Muscle of leg (tissue), 16 donors: Measurements from ENCODE around the gene PLBD2. TPM values are rescaled to one million over a fixed set of nuclear protein-coding genes. Genes with fewer than 3 reads are reported as not detected.

Experiments
- DNase-seq: peaks from one replicate; pipeline ENCODE4 v3.0.0; 2013
- H3K27ac ChIP-seq: one replicate; pipeline ENCODE4 v1.5.1; 2013; ENCODE audit warnings: mild to moderate bottlenecking, low read length, control low read depth
- H3K27me3 ChIP-seq: one replicate; pipeline ENCODE4 v1.6.1; 2013; ENCODE audit warnings: low read length; ENCODE audit not compliant: control insufficient read depth, insufficient read depth
- H3K36me3 ChIP-seq: one replicate; pipeline ENCODE4 v1.6.1; 2013; ENCODE audit warnings: low read length; ENCODE audit not compliant: control insufficient read depth, insufficient read depth
- H3K4me1 ChIP-seq: one replicate; pipeline ENCODE4 v1.6.1; 2013; ENCODE audit warnings: low read length; ENCODE audit not compliant: control insufficient read depth, insufficient read depth
- H3K4me3 ChIP-seq: one replicate; pipeline ENCODE4 v1.5.1; 2013; ENCODE audit warnings: low read length, control low read depth
- H3K9me3 ChIP-seq: replicated peaks from 2 replicates; pipeline ENCODE4 v1.6.1; 2013; ENCODE audit warnings: low read depth, low read length; ENCODE audit not compliant: control insufficient read depth
- WGBS: methylation state at CpG from one replicate; pipeline ENCODE4 v1.1.5; 2013; ENCODE audit warnings: missing lambda C conversion rate; ENCODE audit not compliant: insufficient coverage; 5-methylcytosine and 5-hydroxymethylcytosine counted together
- long read RNA-seq, 11 donors: transcript quantifications; one replicate each; lab custom pipeline, GENCODE V29; 2026
- polyA plus RNA-seq, 8 donors: library from polyadenylated mRNA; unstranded; fragments of 120-200 nt; gene quantifications; one replicate each; pipeline versions ENCODE4 v1.2.1 to v1.2.3, GENCODE V29; 2013; ENCODE audit warnings: inconsistent platforms in 1 of 8, low replicate concordance in 1 of 8; ENCODE audit not compliant: insufficient read length in 8 of 8, insufficient read depth in 1 of 8
- total RNA-seq: library from RNA; stranded (reverse); fragments of 120-200 nt; gene quantifications from one replicate; pipeline ENCODE4 v1.2.4, GENCODE V29; 2013

The PLBD2 gene, protein sequence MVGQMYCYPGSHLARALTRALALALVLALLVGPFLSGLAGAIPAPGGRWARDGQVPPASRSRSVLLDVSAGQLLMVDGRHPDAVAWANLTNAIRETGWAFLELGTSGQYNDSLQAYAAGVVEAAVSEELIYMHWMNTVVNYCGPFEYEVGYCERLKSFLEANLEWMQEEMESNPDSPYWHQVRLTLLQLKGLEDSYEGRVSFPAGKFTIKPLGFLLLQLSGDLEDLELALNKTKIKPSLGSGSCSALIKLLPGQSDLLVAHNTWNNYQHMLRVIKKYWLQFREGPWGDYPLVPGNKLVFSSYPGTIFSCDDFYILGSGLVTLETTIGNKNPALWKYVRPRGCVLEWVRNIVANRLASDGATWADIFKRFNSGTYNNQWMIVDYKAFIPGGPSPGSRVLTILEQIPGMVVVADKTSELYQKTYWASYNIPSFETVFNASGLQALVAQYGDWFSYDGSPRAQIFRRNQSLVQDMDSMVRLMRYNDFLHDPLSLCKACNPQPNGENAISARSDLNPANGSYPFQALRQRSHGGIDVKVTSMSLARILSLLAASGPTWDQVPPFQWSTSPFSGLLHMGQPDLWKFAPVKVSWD
- total RNA-seq (5.4 TPM), polyA plus RNA-seq (10 to 100 TPM; 10.1 to 15.4 (median 14.0) TPM)
- long read RNA-seq, donor 1, full-length matches to known transcripts: 1 of 1 reads
- long read RNA-seq, donor 1, partial matches to known transcripts: 0 of 1 reads
- long read RNA-seq, donor 1, other reads (novel, unspliced or antisense): 0 of 1 reads
- long read RNA-seq, donor 2, partial matches to known transcripts: 6 of 6 reads
- long read RNA-seq, donor 2, other reads (novel, unspliced or antisense): 0 of 6 reads
- long read RNA-seq, donor 3, full-length matches to known transcripts: 1 of 1 reads
- long read RNA-seq, donor 3, partial matches to known transcripts: 0 of 1 reads
- long read RNA-seq, donor 3, other reads (novel, unspliced or antisense): 0 of 1 reads
- long read RNA-seq, donor 4, full-length matches to known transcripts: 3 of 3 reads
- long read RNA-seq, donor 4, partial matches to known transcripts: 0 of 3 reads
- long read RNA-seq, donor 4, other reads (novel, unspliced or antisense): 0 of 3 reads
- long read RNA-seq, donor 5: 0 reads
- long read RNA-seq, donor 6: 0 reads
- long read RNA-seq, donor 7: 0 reads
- long read RNA-seq, donor 8, full-length matches to known transcripts: 1 of 1 reads
- long read RNA-seq, donor 8, partial matches to known transcripts: 0 of 1 reads
- long read RNA-seq, donor 8, other reads (novel, unspliced or antisense): 0 of 1 reads
- long read RNA-seq, donor 9, full-length matches to known transcripts: 2 of 2 reads
- long read RNA-seq, donor 9, partial matches to known transcripts: 0 of 2 reads
- long read RNA-seq, donor 9, other reads (novel, unspliced or antisense): 0 of 2 reads
- long read RNA-seq, donor 10, full-length matches to known transcripts: 4 of 4 reads
- long read RNA-seq, donor 10, partial matches to known transcripts: 0 of 4 reads
- long read RNA-seq, donor 10, other reads (novel, unspliced or antisense): 0 of 4 reads
- long read RNA-seq, donor 11, full-length matches to known transcripts: 1 of 1 reads
- long read RNA-seq, donor 11, partial matches to known transcripts: 0 of 1 reads
- long read RNA-seq, donor 11, other reads (novel, unspliced or antisense): 0 of 1 reads

DNA sequence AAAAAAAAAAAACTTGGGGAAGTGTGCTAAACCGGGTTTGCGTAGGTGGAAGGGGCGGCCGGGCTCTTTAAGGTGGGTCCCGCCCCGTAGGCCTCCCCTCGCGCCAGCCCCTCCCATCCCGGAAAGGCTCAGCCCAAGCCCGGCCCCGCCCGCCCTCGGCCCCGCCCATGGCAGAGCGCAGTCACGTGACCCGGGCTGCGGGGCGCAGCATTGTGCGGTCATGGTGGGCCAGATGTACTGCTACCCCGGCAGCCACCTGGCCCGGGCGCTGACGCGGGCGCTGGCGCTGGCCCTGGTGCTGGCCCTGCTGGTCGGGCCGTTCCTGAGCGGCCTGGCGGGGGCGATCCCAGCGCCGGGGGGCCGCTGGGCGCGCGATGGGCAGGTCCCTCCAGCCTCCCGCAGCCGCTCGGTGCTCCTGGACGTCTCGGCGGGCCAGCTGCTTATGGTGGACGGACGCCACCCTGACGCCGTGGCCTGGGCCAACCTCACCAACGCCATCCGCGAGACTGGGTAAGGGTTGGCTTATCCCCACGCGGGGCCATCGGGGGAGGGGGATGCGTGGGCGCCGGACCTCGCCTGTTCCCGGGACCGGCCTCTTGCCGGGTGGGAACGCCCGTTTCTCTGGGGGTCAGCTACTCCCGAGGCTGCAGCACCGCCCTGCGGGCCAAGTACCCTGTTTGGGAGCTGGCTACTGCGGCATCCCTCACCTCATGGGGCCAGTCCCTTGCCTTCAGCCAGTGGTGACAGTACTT is at the start of gene PLBD2:
TSS of gene PLBD2 (plus strand) at position 207 of the 752 bp plus-strand sequence. CDS start at position 221, 14 bp downstream.
- Histone ChIP-seq H3K9me3 (no peaks in the 10 kb centered on the region), H3K36me3 (no peaks in the 10 kb centered on the region), H3K4me3 (peak within 1 kb of the TSS; percentile 75), H3K27ac (peak within 1 kb of the TSS; percentile 72), H3K4me1 (peaks cover 11% of the 10 kb centered on the region), H3K27me3 (no peaks in the 10 kb centered on the region)
- DNase-seq: peak; percentile 97
- under 1% methylated on average over 53 of the region's 67 CpGs for WGBS

DNA sequence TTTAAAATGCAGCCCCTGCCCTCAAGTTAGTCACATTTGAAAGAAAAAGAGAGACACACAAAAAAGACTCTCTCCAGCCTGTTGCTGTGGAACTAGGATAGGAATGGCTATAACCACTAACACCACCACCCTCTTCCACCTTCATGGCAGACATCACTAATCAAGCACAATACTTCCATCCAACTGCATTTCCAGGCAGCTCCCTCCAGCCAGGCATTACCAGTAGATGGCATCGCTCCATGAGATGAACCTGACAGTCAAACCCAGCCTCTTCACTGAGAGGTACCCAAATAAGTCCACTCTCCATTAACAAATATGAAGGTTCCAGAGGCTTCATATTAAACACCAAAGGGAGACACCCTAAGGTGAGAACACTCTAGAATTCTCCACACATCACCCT is 47.9 kb upstream of the PLBD2 start:
- H3K27ac ChIP-seq: no peak overlapping the region
- no peak overlapping the region for H3K4me3 ChIP-seq
- H3K27me3 ChIP-seq: no peaks in the 10 kb centered on the region
- no CpG with 5 or more reads among the region's 1 CpG for WGBS
- DNase-seq: no peak
- peaks cover 47% of the 10 kb centered on the region for H3K36me3 ChIP-seq
- no peaks in the 10 kb centered on the region for H3K9me3 ChIP-seq
- peaks cover 6% of the 10 kb centered on the region for H3K4me1 ChIP-seq

DNA sequence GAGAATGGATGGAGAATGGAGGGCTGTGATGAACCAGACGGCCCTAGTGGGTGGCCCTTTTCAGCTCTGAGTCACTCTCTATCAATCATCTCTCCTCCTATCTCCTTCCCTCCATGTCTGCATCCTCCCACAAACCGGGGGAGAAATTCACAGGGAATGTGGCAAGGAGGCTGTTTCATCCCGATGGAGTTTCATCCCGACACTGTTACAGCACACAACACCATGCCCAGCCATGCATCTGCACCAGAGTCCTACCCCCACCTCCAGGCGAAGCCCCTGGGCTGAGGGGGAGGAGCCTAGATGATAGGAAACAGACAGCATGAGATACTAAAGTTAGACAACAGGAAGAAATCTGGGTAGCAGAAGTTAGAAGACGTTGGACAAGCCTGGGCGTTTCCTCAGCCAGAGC is 44.3 kb upstream of the PLBD2 start:
- H3K4me1 ChIP-seq: peaks cover 6% of the 10 kb centered on the region
- H3K4me3 ChIP-seq: no peak overlapping the region
- H3K36me3 ChIP-seq: peaks cover 45% of the 10 kb centered on the region
- H3K9me3 ChIP-seq: no peaks in the 10 kb centered on the region
- 56% methylated on average over 2 of the region's 7 CpGs for WGBS
- no peak overlapping the region for H3K27ac ChIP-seq
- no peak for DNase-seq
- no peaks in the 10 kb centered on the region for H3K27me3 ChIP-seq

DNA sequence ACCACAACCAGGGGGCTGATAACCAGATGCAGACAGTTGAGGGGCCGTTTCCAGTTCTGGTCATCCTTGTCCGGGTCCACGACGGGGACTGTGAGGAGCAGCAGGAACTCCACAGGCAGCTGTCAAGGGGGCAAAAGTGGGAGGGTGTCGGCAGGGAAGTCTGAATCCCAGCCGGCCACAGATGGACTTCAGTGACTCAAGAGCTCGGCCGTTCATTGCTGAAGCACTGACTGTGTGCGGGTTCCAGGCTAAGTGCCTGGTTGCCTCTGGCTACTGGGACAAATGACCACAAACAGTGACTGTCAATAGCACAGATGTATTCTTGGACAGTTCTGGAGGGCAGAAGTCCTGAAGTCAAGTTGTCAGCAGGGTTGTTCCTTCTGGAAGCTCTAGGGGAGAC is 43.0 kb upstream of the PLBD2 start:
- H3K4me3 ChIP-seq: no peak overlapping the region
- H3K4me1 ChIP-seq: peaks cover 6% of the 10 kb centered on the region
- WGBS: 69% methylated on average over 8 of the region's 9 CpGs
- peaks cover 47% of the 10 kb centered on the region for H3K36me3 ChIP-seq
- no peaks in the 10 kb centered on the region for H3K9me3 ChIP-seq
- no peaks in the 10 kb centered on the region for H3K27me3 ChIP-seq
- H3K27ac ChIP-seq: no peak overlapping the region
- DNase-seq: no peak

DNA sequence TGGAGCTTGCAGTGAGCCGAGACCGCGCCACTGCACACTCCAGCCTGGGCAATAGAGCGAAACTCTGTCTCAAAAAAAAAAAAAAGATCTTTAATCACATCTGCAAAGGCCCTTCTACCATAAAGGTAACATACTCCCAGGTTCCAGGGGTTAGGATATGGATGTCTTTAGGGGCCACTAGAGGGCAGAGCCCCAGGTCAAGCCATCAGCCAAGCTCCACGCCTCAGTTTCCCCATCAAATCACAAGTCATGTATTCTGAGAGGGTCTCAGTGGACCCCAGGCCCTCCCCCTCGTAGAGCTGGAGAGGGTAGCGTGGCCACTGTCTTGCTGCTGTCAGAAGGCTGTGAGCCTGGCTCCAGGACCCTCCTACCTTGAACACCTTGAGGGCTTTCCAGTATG is 42.2 kb upstream of the PLBD2 start:
- Histone ChIP-seq H3K27ac (no peak overlapping the region), H3K36me3 (peaks cover 53% of the 10 kb centered on the region), H3K9me3 (no peaks in the 10 kb centered on the region), H3K4me3 (no peak overlapping the region), H3K4me1 (peaks cover 6% of the 10 kb centered on the region), H3K27me3 (no peaks in the 10 kb centered on the region)
- DNase-seq: no peak
- WGBS: 100% methylated on average over 3 of the region's 7 CpGs

DNA sequence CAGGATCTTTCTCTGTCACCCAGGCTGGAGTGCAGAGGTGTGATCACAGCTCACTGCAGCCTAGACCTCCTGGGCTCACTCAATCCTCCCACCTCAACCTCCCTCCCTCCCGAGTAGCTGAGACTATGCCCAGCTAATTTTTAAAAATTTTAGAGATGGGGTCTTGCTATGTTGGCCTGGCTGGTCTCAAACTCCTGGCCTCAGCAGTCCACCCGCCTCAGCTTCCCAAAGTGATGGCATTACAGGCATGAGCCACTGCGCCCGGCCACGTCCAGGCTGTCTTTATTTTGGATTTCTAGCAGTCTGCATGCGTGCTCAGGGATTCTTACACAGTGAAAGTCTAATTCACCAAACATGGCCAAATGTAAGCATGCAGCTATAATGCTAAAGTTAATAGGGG is 41.3 kb upstream of the PLBD2 start:
- Histone ChIP-seq H3K27me3 (no peaks in the 10 kb centered on the region), H3K4me3 (no peak overlapping the region), H3K9me3 (peaks cover 2% of the 10 kb centered on the region), H3K36me3 (peaks cover 48% of the 10 kb centered on the region), H3K4me1 (peaks cover 6% of the 10 kb centered on the region), H3K27ac (no peak overlapping the region)
- DNase-seq: no peak
- 88% methylated on average over 1 of the region's 6 CpGs for WGBS

DNA sequence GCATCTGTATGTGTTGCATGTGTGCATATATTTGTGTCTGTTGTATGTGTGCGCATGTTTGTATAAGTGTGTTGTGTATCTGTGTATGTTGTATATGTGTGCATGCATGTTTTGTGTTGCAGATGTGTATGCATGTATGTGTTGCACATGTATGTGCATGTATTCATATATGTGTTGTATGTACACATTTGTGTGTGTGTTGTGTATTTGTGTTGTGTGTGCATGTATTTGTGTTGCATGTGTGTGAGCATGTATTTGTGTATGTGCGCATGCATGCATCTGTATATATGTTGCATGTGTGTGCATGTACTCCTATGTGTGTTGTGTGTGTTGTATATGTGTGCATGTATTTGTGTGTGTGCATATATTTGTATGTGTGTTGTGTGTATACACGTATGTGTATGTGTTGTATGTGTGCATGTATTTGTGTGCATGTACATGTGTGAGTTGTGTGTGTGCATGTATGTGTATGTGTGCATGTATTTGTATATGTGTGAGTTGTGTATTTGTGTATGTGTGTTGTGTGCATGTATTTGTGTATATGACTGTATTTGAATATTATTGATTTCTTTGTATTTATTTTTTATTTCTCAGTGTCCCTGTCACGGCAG is 40.2 kb upstream of the PLBD2 start:
- no peak for DNase-seq
- H3K27me3 ChIP-seq: no peaks in the 10 kb centered on the region
- no peak overlapping the region for H3K27ac ChIP-seq
- peaks cover 6% of the 10 kb centered on the region for H3K4me1 ChIP-seq
- H3K9me3 ChIP-seq: peaks cover 4% of the 10 kb centered on the region
- peaks cover 48% of the 10 kb centered on the region for H3K36me3 ChIP-seq
- H3K4me3 ChIP-seq: no peak overlapping the region
- WGBS: 96% methylated on average over 4 of the region's 4 CpGs

DNA sequence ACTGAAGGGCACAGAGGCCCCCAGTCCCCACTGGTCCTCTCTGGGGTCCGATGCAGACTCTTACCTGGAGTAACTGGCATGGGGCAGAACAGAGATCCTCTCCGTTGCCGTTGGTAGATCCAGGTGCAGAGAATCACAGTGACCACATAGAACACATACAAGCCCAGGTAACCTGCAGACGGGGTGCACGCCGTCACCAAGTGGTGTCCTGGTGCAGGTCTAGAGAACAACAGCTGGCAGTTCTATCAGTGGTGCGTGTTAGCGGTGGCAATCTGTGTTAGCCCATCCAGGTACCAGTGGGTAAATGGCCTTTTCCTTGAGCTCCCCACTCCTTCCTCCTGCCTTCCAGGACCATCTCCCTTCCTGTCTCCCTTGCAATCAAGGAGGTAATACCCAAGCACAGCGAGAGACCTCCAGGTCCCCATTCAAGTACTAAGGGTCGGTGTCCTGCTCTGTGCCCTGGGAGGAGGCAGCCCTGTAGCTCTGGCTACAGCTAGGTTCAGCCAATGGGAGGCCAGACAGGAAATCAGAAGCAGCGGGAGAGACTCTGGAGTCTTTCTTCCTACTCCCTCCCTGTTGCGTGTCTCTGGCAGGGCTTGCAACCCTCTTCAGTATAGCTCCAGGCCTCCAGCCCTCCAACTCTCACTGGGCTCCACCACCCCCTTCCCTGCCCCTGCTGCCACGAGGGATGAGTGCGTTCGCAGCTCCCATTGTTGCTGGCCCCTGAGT is 39.3 kb upstream of the PLBD2 start:
- Histone ChIP-seq H3K4me3 (no peak overlapping the region), H3K9me3 (peaks cover 4% of the 10 kb centered on the region), H3K27me3 (no peaks in the 10 kb centered on the region), H3K27ac (no peak overlapping the region), H3K4me1 (peaks cover 6% of the 10 kb centered on the region), H3K36me3 (peaks cover 48% of the 10 kb centered on the region)
- WGBS: 81% methylated on average over 14 of the region's 15 CpGs
- DNase-seq: no peak
